ENCODE data around the gene PTPRN2. TPM values are rescaled to one million over a fixed set of nuclear protein-coding genes. Genes with fewer than 3 reads are reported as not detected.

PTPRN2 gene
- total RNA-seq, 1 donor from 2014 or later: 2.4 TPM

- DNase-seq (ENCODE audit: low read depth in 2 of 2): no peak
Measured at GRCh38 chr7:157662981-157663716, 924.5 kb downstream of the PTPRN2 start.

- DNase-seq (ENCODE audit: low read depth in 2 of 2): no peak
Measured at GRCh38 chr7:157662110-157662791, 925.4 kb downstream of the PTPRN2 start.

- DNase-seq (ENCODE audit: low read depth in 2 of 2): no peak
Measured at GRCh38 chr7:157661611-157661975, 926.0 kb downstream of the PTPRN2 start.

GRCh38 chr7:157660971-157661610, 926.5 kb downstream of the PTPRN2 start:
- DNase-seq (ENCODE audit: low read depth in 2 of 2): no peak

- DNase-seq (ENCODE audit: low read depth in 2 of 2): no peak
Measured at GRCh38 chr7:157658851-157659412, 928.7 kb downstream of the PTPRN2 start.

GRCh38 chr7:157657741-157658740, 929.6 kb downstream of the PTPRN2 start:
- no peak for DNase-seq (ENCODE audit: low read depth in 2 of 2)

- no peak for DNase-seq (ENCODE audit: low read depth in 2 of 2)
Measured at GRCh38 chr7:157656195-157656769, 931.3 kb downstream of the PTPRN2 start.

- no peak for DNase-seq (ENCODE audit: low read depth in 2 of 2)
Measured at GRCh38 chr7:157654350-157654749, 933.3 kb downstream of the PTPRN2 start.

- DNase-seq (ENCODE audit: low read depth in 2 of 2): no peak
Measured at GRCh38 chr7:157653827-157654207, 933.8 kb downstream of the PTPRN2 start.

- no peak for DNase-seq (ENCODE audit: low read depth in 2 of 2)
Measured at GRCh38 chr7:157652954-157653826, 934.4 kb downstream of the PTPRN2 start.

GRCh38 chr7:157652161-157652953, 935.3 kb downstream of the PTPRN2 start:
- no peak for DNase-seq (ENCODE audit: low read depth in 2 of 2)

- DNase-seq (ENCODE audit: low read depth in 2 of 2): no peak
Measured at GRCh38 chr7:157651366-157652160, 936.1 kb downstream of the PTPRN2 start.

- DNase-seq (ENCODE audit: low read depth in 2 of 2): no peak
Measured at GRCh38 chr7:157650801-157651200, 936.8 kb downstream of the PTPRN2 start.

- DNase-seq (ENCODE audit: low read depth in 2 of 2): no peak
Measured at GRCh38 chr7:157650131-157650631, 937.4 kb downstream of the PTPRN2 start.

GRCh38 chr7:157646551-157646950, 941.1 kb downstream of the PTPRN2 start:
- DNase-seq (ENCODE audit: low read depth in 2 of 2): no peak

GRCh38 chr7:157645539-157645938, 942.1 kb downstream of the PTPRN2 start:
- DNase-seq (ENCODE audit: low read depth in 2 of 2): no peak

GRCh38 chr7:157644946-157645345, 942.7 kb downstream of the PTPRN2 start:
- DNase-seq (ENCODE audit: low read depth in 2 of 2): no peak

GRCh38 chr7:157643525-157643970, 944.1 kb downstream of the PTPRN2 start:
- DNase-seq (ENCODE audit: low read depth in 2 of 2): no peak
